Nephron (organoid): ENCODE results near the gene SH3RF1.
A peak's percentile ranks its signal among the peaks of the same experiment; 100 is the strongest.

Experiments
- H3K27ac Mint-ChIP-seq, 3 experiments: 2 replicates each; pipeline ENCODE4 v1.8.0; 2020; ENCODE audit warnings: mixed read lengths in 3 of 3, mild to moderate bottlenecking in 2 of 3, moderate library complexity in 1 of 3
- H3K27me3 Mint-ChIP-seq: 2 replicates; pipeline ENCODE4 v1.8.0; 2021; ENCODE audit warnings: low read depth, mild to moderate bottlenecking, moderate library complexity, mixed read lengths
- H3K36me3 Mint-ChIP-seq: 2 replicates; pipeline ENCODE4 v1.8.0; 2020; ENCODE audit warnings: low read depth, mixed read lengths
- H3K4me1 Mint-ChIP-seq: 2 replicates; pipeline ENCODE4 v1.8.0; 2020; ENCODE audit warnings: mixed read lengths
- H3K4me3 Mint-ChIP-seq, 3 experiments: 2 replicates each; pipeline ENCODE4 v1.8.0; 2020; ENCODE audit warnings: mild to moderate bottlenecking in 3 of 3, mixed read lengths in 3 of 3, moderate library complexity in 2 of 3
- H3K9me3 Mint-ChIP-seq: 2 replicates; pipeline ENCODE4 v1.8.0; 2020; ENCODE audit warnings: mixed read lengths
- CTCF ChIP-seq, 3 experiments: fragments of 200-600 bp; sonication (generic); IDR thresholded peaks; one replicate each; pipeline ENCODE4 v1.5.0; 2021; ENCODE audit warnings: antibody characterized with exemption in 3 of 3; ENCODE audit not compliant: unreplicated experiment in 3 of 3

Gene SH3RF1

GRCh38 chr4:169116270-169116901, 154.4 kb downstream of the SH3RF1 start:
- H3K4me1 Mint-ChIP-seq = peaks cover 2% of the 10 kb centered on the region
- no peaks in the 10 kb centered on the region for H3K27me3 Mint-ChIP-seq
- H3K36me3 Mint-ChIP-seq = peaks cover 71% of the 10 kb centered on the region
- peak overlapping the region; percentile 55 to 79 (median 63) for H3K27ac Mint-ChIP-seq
- H3K4me3 Mint-ChIP-seq = no peak overlapping the region
- H3K9me3 Mint-ChIP-seq = no peaks in the 10 kb centered on the region
- no peak for TF ChIP-seq CTCF (IDR thresholded peaks at IDR 0.05; ENCODE audit: unreplicated experiment in 3 of 3)

- Mint-ChIP-seq H3K4me1 (no peaks in the 10 kb centered on the region), H3K27ac (peak overlapping the region; percentile 55 to 79 (median 63)), H3K27me3 (no peaks in the 10 kb centered on the region), H3K36me3 (peaks cover 66% of the 10 kb centered on the region), H3K4me3 (no peak overlapping the region), H3K9me3 (no peaks in the 10 kb centered on the region)
- no peak for TF ChIP-seq CTCF (IDR thresholded peaks at IDR 0.05; ENCODE audit: unreplicated experiment in 3 of 3)
Measured at GRCh38 chr4:169115897-169116254, 154.9 kb downstream of the SH3RF1 start.

GRCh38 chr4:169115144-169115896, 155.4 kb downstream of the SH3RF1 start:
- Mint-ChIP-seq H3K4me3 (no peak overlapping the region), H3K9me3 (no peaks in the 10 kb centered on the region), H3K4me1 (no peaks in the 10 kb centered on the region), H3K36me3 (peaks cover 66% of the 10 kb centered on the region), H3K27me3 (no peaks in the 10 kb centered on the region), H3K27ac (peak overlapping the region; percentile 55 to 79 (median 63))
- TF ChIP-seq CTCF (IDR thresholded peaks at IDR 0.05; ENCODE audit: unreplicated experiment in 3 of 3) = no peak

GRCh38 chr4:169114341-169114974, 156.3 kb downstream of the SH3RF1 start:
- no peak overlapping the region for H3K4me3 Mint-ChIP-seq
- H3K9me3 Mint-ChIP-seq = no peaks in the 10 kb centered on the region
- H3K4me1 Mint-ChIP-seq = no peaks in the 10 kb centered on the region
- TF ChIP-seq CTCF (IDR thresholded peaks at IDR 0.05; ENCODE audit: unreplicated experiment in 3 of 3) = no peak
- peak overlapping the region; percentile 82 to 85 (median 83) for H3K27ac Mint-ChIP-seq
- H3K36me3 Mint-ChIP-seq = peaks cover 70% of the 10 kb centered on the region
- no peaks in the 10 kb centered on the region for H3K27me3 Mint-ChIP-seq

GRCh38 chr4:169110633-169111032, 160.1 kb downstream of the SH3RF1 start:
- TF ChIP-seq CTCF (IDR thresholded peaks at IDR 0.05; ENCODE audit: unreplicated experiment in 3 of 3) = no peak
- Mint-ChIP-seq H3K27me3 (no peaks in the 10 kb centered on the region), H3K9me3 (no peaks in the 10 kb centered on the region), H3K4me3 (no peak overlapping the region), H3K4me1 (no peaks in the 10 kb centered on the region), H3K27ac (peak overlapping the region in 1 of 3 experiments; percentile 37), H3K36me3 (peaks cover 65% of the 10 kb centered on the region)
